ENCODE data around the gene KITLG. TPM values are rescaled to one million over a fixed set of nuclear protein-coding genes. Genes with fewer than 3 reads are reported as not detected.

KITLG gene
- total and polyA plus RNA-seq, 12 donors = 1.9 to 22.7 (median 9.5) TPM

- intact Hi-C loops (cut with DNase I) = no loop called here
- no peak overlapping the region for H3K27ac ChIP-seq
- DNase-seq = no peak
- WGBS, 4 donors = 75 to 91% (median 81%) methylated on average over 4 of the region's 4 CpGs
- H3K36me3 ChIP-seq (replicated peaks in 1 of 2) = no peaks in the 10 kb centered on the region
- no peaks in the 10 kb centered on the region for H3K27me3 ChIP-seq
- no peak for TF ChIP-seq POLR2A (IDR thresholded peaks at IDR 0.05)
- TF ChIP-seq, protein P1, sequence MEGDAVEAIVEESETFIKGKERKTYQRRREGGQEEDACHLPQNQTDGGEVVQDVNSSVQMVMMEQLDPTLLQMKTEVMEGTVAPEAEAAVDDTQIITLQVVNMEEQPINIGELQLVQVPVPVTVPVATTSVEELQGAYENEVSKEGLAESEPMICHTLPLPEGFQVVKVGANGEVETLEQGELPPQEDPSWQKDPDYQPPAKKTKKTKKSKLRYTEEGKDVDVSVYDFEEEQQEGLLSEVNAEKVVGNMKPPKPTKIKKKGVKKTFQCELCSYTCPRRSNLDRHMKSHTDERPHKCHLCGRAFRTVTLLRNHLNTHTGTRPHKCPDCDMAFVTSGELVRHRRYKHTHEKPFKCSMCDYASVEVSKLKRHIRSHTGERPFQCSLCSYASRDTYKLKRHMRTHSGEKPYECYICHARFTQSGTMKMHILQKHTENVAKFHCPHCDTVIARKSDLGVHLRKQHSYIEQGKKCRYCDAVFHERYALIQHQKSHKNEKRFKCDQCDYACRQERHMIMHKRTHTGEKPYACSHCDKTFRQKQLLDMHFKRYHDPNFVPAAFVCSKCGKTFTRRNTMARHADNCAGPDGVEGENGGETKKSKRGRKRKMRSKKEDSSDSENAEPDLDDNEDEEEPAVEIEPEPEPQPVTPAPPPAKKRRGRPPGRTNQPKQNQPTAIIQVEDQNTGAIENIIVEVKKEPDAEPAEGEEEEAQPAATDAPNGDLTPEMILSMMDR (IDR thresholded peaks at IDR 0.05) = no peak
- H3K4me3 ChIP-seq = no peak overlapping the region
- H3K4me1 ChIP-seq (replicated peaks in 1 of 2) = no peaks in the 10 kb centered on the region
- H3K9me3 ChIP-seq (replicated peaks in 1 of 3) = no peaks in the 10 kb centered on the region
Observed at GRCh38 chr12:88566430-88566829, 13.8 kb downstream of the KITLG start.

- H3K27ac ChIP-seq = no peak overlapping the region
- DNase-seq = no peak
- H3K4me3 ChIP-seq = no peak overlapping the region
- intact Hi-C loops (cut with DNase I) = no loop called here
- TF ChIP-seq POLR2A (IDR thresholded peaks at IDR 0.05) = no peak
- TF ChIP-seq, protein P1 (IDR thresholded peaks at IDR 0.05) = no peak
- WGBS, 4 donors = 91 to 97% (median 94%) methylated on average over 4 of the region's 4 CpGs
- H3K4me1 ChIP-seq (replicated peaks in 1 of 2) = no peaks in the 10 kb centered on the region
- no peaks in the 10 kb centered on the region for H3K9me3 ChIP-seq (replicated peaks in 1 of 3)
- no peaks in the 10 kb centered on the region for H3K27me3 ChIP-seq
- H3K36me3 ChIP-seq (replicated peaks in 1 of 2) = no peaks in the 10 kb centered on the region
Observed at GRCh38 chr12:88562846-88563582, 17.3 kb downstream of the KITLG start.

GRCh38 chr12:88562151-88562550, 18.1 kb downstream of the KITLG start:
- intact Hi-C loops (cut with DNase I) = no loop called here
- H3K9me3 ChIP-seq (replicated peaks in 1 of 3) = no peaks in the 10 kb centered on the region
- WGBS, 4 donors = 92 to 100% (median 95%) methylated on average over 2 of the region's 2 CpGs
- H3K27me3 ChIP-seq = no peaks in the 10 kb centered on the region
- TF ChIP-seq POLR2A (IDR thresholded peaks at IDR 0.05) = no peak
- TF ChIP-seq, protein P1 (IDR thresholded peaks at IDR 0.05) = no peak
- H3K36me3 ChIP-seq (replicated peaks in 1 of 2) = no peaks in the 10 kb centered on the region
- no peaks in the 10 kb centered on the region for H3K4me1 ChIP-seq (replicated peaks in 1 of 2)
- H3K27ac ChIP-seq = no peak overlapping the region
- DNase-seq = no peak
- H3K4me3 ChIP-seq = no peak overlapping the region

DNA sequence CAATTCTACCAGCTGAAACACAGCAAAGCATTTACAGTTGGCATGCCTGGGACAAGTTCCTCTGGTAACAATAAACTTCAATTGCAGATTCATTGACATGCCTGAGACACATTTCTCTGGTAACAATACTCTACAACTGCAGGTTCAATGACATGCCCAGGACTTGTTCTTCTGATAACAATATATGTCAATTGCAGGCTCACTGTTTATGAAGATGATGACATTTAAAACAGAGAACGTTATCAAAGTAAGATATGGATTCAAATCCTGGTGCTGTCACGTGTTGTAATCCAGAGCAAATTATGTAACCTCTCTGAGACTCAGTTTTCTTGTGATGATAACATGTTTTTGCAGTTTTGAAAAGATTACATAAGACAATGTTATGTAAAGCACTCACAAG, 20.5 kb downstream of the KITLG start:
- no peak overlapping the region for H3K27ac ChIP-seq
- no peak for TF ChIP-seq POLR2A (IDR thresholded peaks at IDR 0.05)
- TF ChIP-seq, protein P1 (IDR thresholded peaks at IDR 0.05) = no peak
- no peak for DNase-seq
- no peaks in the 10 kb centered on the region for H3K4me1 ChIP-seq (replicated peaks in 1 of 2)
- H3K9me3 ChIP-seq (replicated peaks in 1 of 3) = no peaks in the 10 kb centered on the region
- intact Hi-C loops (cut with DNase I) = no loop called here
- WGBS, 4 donors = 39 to 62% (median 53%) methylated on average over 2 of the region's 2 CpGs
- H3K27me3 ChIP-seq = no peaks in the 10 kb centered on the region
- no peaks in the 10 kb centered on the region for H3K36me3 ChIP-seq (replicated peaks in 1 of 2)
- no peak overlapping the region for H3K4me3 ChIP-seq

Data from adrenal gland (tissue), 12 donors.